ENCODE results near the gene RAI1. TPM values are rescaled to one million over a fixed set of nuclear protein-coding genes. Genes with fewer than 3 reads are reported as not detected.

Gene RAI1
- total RNA-seq, 1 donor from 2014 or later, result 39.1 TPM

DNA sequence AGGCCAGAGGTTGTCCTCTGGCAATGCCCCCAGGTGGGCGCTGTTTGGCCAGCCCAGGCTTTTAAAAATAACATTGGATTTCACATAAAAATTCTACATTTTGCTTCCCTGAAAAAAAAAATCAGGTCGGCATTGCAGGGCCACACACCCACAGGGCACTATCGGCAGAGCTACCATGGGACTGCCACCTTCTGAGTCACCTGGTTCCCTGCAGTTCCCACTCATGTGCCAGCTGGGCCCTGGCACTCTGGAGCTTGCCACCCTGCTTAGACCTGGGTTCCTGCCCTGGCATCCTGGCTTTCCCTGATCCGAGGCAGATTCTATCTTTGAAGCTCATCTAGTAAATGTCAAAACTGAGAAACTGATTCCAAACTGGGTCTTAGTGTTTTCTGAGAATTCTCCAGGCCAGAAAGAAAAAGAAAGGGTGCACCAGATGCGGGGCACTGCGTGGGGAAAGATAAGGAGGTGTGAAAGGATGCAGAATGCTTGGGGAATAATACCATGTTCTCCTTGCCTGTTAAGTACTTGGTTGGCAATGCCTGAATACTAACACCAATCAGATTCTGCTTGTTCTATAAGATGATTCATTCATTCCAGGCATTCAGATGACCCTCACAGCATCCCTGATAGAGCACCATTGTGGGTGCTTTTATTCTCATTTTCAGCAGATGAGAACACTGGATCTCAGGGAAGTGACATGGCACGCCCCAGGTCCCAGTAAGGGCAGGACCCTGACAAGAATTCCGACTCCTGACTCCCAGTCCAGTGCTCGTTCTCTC is 51.8 kb downstream of the RAI1 start:
- peak; percentile 94 for FAIRE-seq
- no peak for TF ChIP-seq CTCF (IDR thresholded peaks at IDR 0.05; ENCODE audit: insufficient read depth, low read depth, low read length)
- no peak for TF ChIP-seq EZH2 (IDR thresholded peaks at IDR 0.05; ENCODE audit: insufficient read depth, low read length)

GRCh38 chr17:17736205-17737183 is 55.2 kb downstream of the RAI1 start:
- Histone ChIP-seq H3K36me3 (ENCODE audit: insufficient read depth, low read length) (no peaks in the 10 kb centered on the region), H3K9ac (ENCODE audit: low read length) (no peak overlapping the region), H3K79me2 (ENCODE audit: insufficient read depth, low read length) (peaks cover 81% of the 10 kb centered on the region), H3K9me3 (ENCODE audit: insufficient read depth, low read depth, low read length) (no peaks in the 10 kb centered on the region), H2AFZ (ENCODE audit: low read depth, low read length) (no peak overlapping the region), H3K4me3 (ENCODE audit: insufficient read depth, low read depth, low read length) (no peak overlapping the region), H3K4me2 (ENCODE audit: low read length) (no peak overlapping the region), H4K20me1 (ENCODE audit: insufficient read depth, low read length) (peaks cover 88% of the 10 kb centered on the region), H3K27me3 (ENCODE audit: insufficient read depth, low read length) (no peaks in the 10 kb centered on the region), H3K4me1 (ENCODE audit: insufficient read depth, low read length) (peaks cover 51% of the 10 kb centered on the region), H3K27ac (ENCODE audit: low read depth, low read length) (no peak overlapping the region)
- Mint-ChIP-seq H3K36me3 (ENCODE audit: low read depth, unreplicated experiment) (peaks cover 6% of the 10 kb centered on the region), H3K27me3 (ENCODE audit: low read depth, unreplicated experiment) (no peaks in the 10 kb centered on the region), H3K4me3 (ENCODE audit: unreplicated experiment) (peak overlapping the region; percentile 66), H3K4me1 (ENCODE audit: low read depth, unreplicated experiment) (peaks cover 45% of the 10 kb centered on the region), H3K9me3 (ENCODE audit: unreplicated experiment) (no peaks in the 10 kb centered on the region), H3K27ac (ENCODE audit: unreplicated experiment) (peak overlapping the region; percentile 21)
- DNase-seq (ENCODE audit: low read depth) (peak; percentile 46), FAIRE-seq (no peak)
- TF ChIP-seq CTCF (IDR thresholded peaks at IDR 0.05; ENCODE audit: insufficient read depth, low read depth, low read length) (no peak), EZH2 (IDR thresholded peaks at IDR 0.05; ENCODE audit: insufficient read depth, low read length) (no peak)

More for the DNA sequence above, 51.8 kb downstream of the RAI1 start:
- H4K20me1 ChIP-seq (ENCODE audit: insufficient read depth, low read length), result peaks cover 94% of the 10 kb centered on the region
- peaks cover 25% of the 10 kb centered on the region for H3K4me1 Mint-ChIP-seq (ENCODE audit: low read depth, unreplicated experiment)
- no peak overlapping the region for H3K4me3 Mint-ChIP-seq (ENCODE audit: unreplicated experiment)
- peaks cover 10% of the 10 kb centered on the region for H3K36me3 Mint-ChIP-seq (ENCODE audit: low read depth, unreplicated experiment)
- no peaks in the 10 kb centered on the region for H3K9me3 Mint-ChIP-seq (ENCODE audit: unreplicated experiment)
- H3K36me3 ChIP-seq (ENCODE audit: insufficient read depth, low read length), result no peaks in the 10 kb centered on the region
- no peaks in the 10 kb centered on the region for H3K27me3 Mint-ChIP-seq (ENCODE audit: low read depth, unreplicated experiment)
- peaks cover 89% of the 10 kb centered on the region for H3K79me2 ChIP-seq (ENCODE audit: insufficient read depth, low read length)
- H3K4me1 ChIP-seq (ENCODE audit: insufficient read depth, low read length), result peaks cover 28% of the 10 kb centered on the region
- H3K27ac Mint-ChIP-seq (ENCODE audit: unreplicated experiment), result no peak overlapping the region
- no peak overlapping the region for H3K4me3 ChIP-seq (ENCODE audit: insufficient read depth, low read depth, low read length)
- no peaks in the 10 kb centered on the region for H3K9me3 ChIP-seq (ENCODE audit: insufficient read depth, low read depth, low read length)
- H3K9ac ChIP-seq (ENCODE audit: low read length), result peak overlapping the region; percentile 31
- H3K4me2 ChIP-seq (ENCODE audit: low read length), result peak overlapping the region; percentile 29
- H3K27me3 ChIP-seq (ENCODE audit: insufficient read depth, low read length), result no peaks in the 10 kb centered on the region
- H2AFZ ChIP-seq (ENCODE audit: low read depth, low read length), result no peak overlapping the region
- DNase-seq (ENCODE audit: low read depth), result peak; percentile 88
- peak overlapping the region; percentile 47 for H3K27ac ChIP-seq (ENCODE audit: low read depth, low read length)
